OCI-LY1 (cell line): ENCODE data around the gene GNB5.
A peak's percentile ranks its signal among the peaks of the same experiment; 100 is the strongest.

ENCODE experiments used
- H2AFZ ChIP-seq: fragments of 200-600 bp; sonication (generic), shearing (Covaris generic); 2 replicates; pipeline ENCODE4 v1.6.0; 2014; ENCODE audit warnings: antibody characterized with exemption, mild to moderate bottlenecking, low read length
- H3F3A ChIP-seq: fragments of 200-600 bp; sonication (generic), shearing (Covaris generic); 2 replicates; pipeline ENCODE4 v1.6.0; 2014; ENCODE audit warnings: mild to moderate bottlenecking, antibody characterized with exemption, low read length, moderate library complexity; ENCODE audit not compliant: insufficient read depth
- H3K27ac ChIP-seq: fragments of 200-600 bp; sonication (generic); 2 replicates; pipeline ENCODE4 v1.5.1; 2014; ENCODE audit warnings: low read length, mixed run types, mild to moderate bottlenecking, low read depth; ENCODE audit not compliant: poor library complexity, severe bottlenecking
- H3K27me3 ChIP-seq: fragments of 200-600 bp; sonication (generic); 2 replicates; pipeline ENCODE4 v1.6.0; 2014; ENCODE audit warnings: antibody characterized with exemption, mild to moderate bottlenecking, low read length, moderate library complexity; ENCODE audit not compliant: insufficient read depth
- H3K36me3 ChIP-seq: fragments of 200-600 bp; sonication (generic); 2 replicates; pipeline ENCODE4 v1.6.1; 2014; ENCODE audit warnings: mild to moderate bottlenecking, antibody characterized with exemption, low read length, moderate library complexity, mixed read lengths; ENCODE audit not compliant: insufficient read depth
- H3K4me1 ChIP-seq: fragments of 200-600 bp; sonication (generic); 2 replicates; pipeline ENCODE4 v1.5.1; 2014; ENCODE audit warnings: mild to moderate bottlenecking, low read length, moderate library complexity; ENCODE audit not compliant: insufficient read depth, severe bottlenecking
- H3K4me2 ChIP-seq: fragments of 200-600 bp; sonication (generic), shearing (Covaris generic); 2 replicates; pipeline ENCODE4 v1.6.1; 2014; ENCODE audit warnings: low read length
- H3K4me3 ChIP-seq: fragments of 200-600 bp; sonication (generic); 2 replicates; pipeline ENCODE4 v1.5.1; 2014; ENCODE audit warnings: low read length, low read depth, mild to moderate bottlenecking, mixed read lengths; ENCODE audit not compliant: poor library complexity, severe bottlenecking
- H3K79me2 ChIP-seq: fragments of 200-600 bp; shearing (Covaris generic); 2 replicates; pipeline ENCODE4 v1.6.1; 2016; ENCODE audit warnings: mixed run types, low read length, mixed read lengths; ENCODE audit not compliant: insufficient read depth
- H3K9ac ChIP-seq: fragments of 200-600 bp; sonication (generic), shearing (Covaris generic); 2 replicates; pipeline ENCODE4 v1.6.1; 2014; ENCODE audit warnings: mild to moderate bottlenecking, low read length, mixed read lengths
- H3K9me2 ChIP-seq: fragments of 200-600 bp; sonication (generic), shearing (Covaris generic); 2 replicates; pipeline ENCODE4 v1.6.1; 2014; ENCODE audit warnings: low read depth, mild to moderate bottlenecking, low read length, mixed read lengths
- H3K9me3 ChIP-seq: fragments of 200-600 bp; shearing (Covaris generic); 2 replicates; pipeline ENCODE4 v1.6.1; 2014; ENCODE audit warnings: low read length, mixed read lengths
- H4K20me1 ChIP-seq: fragments of 200-600 bp; sonication (generic), shearing (Covaris generic); 2 replicates; pipeline ENCODE4 v1.6.0; 2016; ENCODE audit warnings: mild to moderate bottlenecking, low read length; ENCODE audit not compliant: insufficient read depth
- EZH2 ChIP-seq: fragments of 200-600 bp; sonication (generic), shearing (Covaris generic); IDR thresholded peaks from 2 replicates; pipeline ENCODE4 v1.8.0; 2017; ENCODE audit warnings: borderline replicate concordance, mixed run types, mild to moderate bottlenecking, antibody characterized with exemption, low read length, moderate library complexity, mixed read lengths
- TF ChIP-seq, protein P1 (sequence below): fragments of 200-600 bp; sonication (generic), shearing (Covaris generic); IDR thresholded peaks from 2 replicates; pipeline ENCODE4 v1.5.1; 2017; ENCODE audit warnings: mild to moderate bottlenecking, antibody characterized with exemption, low read length, moderate library complexity, mixed read lengths

GNB5 gene

DNA sequence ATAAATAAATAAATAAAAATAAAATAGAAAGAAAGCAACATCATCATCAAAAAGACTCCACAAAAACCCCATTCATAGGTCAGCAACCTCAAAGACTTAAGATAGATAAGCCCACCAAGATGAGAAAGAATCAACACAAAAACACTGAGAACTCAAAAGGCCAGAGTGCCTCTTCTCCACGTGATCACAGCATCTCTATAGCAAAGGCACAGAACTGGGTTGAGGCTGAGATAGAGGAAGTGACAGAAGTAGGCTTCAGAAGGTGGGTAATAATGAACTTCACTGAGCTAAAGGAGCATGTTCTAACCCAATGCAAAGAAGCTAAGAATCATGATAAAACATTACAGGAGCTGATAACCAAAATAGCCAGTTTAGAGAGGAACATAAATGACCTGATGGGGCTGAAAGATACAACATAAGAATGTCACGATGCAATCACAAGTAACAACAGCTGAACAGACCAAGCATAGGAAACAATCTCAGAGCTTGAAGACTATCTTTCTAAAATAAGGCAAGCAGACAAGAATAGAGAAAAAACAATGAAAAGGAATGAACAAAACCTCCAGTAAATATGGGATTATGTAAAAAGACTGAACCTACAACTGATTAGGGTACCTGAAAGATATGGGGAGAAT, 26.4 kb downstream of the GNB5 start:
- H3K27ac ChIP-seq = peak overlapping the region; percentile 77
- H3K9me2 ChIP-seq = no peaks in the 10 kb centered on the region
- H2AFZ ChIP-seq = no peak overlapping the region
- H3K36me3 ChIP-seq = peaks cover 22% of the 10 kb centered on the region; the same call in 1 of the 2 replicates
- H3F3A ChIP-seq = peaks cover 4% of the 10 kb centered on the region; the same call in 1 of the 2 replicates
- no peak for TF ChIP-seq EZH2
- TF ChIP-seq, protein P1, sequence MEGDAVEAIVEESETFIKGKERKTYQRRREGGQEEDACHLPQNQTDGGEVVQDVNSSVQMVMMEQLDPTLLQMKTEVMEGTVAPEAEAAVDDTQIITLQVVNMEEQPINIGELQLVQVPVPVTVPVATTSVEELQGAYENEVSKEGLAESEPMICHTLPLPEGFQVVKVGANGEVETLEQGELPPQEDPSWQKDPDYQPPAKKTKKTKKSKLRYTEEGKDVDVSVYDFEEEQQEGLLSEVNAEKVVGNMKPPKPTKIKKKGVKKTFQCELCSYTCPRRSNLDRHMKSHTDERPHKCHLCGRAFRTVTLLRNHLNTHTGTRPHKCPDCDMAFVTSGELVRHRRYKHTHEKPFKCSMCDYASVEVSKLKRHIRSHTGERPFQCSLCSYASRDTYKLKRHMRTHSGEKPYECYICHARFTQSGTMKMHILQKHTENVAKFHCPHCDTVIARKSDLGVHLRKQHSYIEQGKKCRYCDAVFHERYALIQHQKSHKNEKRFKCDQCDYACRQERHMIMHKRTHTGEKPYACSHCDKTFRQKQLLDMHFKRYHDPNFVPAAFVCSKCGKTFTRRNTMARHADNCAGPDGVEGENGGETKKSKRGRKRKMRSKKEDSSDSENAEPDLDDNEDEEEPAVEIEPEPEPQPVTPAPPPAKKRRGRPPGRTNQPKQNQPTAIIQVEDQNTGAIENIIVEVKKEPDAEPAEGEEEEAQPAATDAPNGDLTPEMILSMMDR = no peak
- no peaks in the 10 kb centered on the region for H3K9me3 ChIP-seq
- H3K27me3 ChIP-seq = no peaks in the 10 kb centered on the region
- peaks cover 39% of the 10 kb centered on the region for H3K4me1 ChIP-seq
- peaks cover 30% of the 10 kb centered on the region for H3K79me2 ChIP-seq
- peak overlapping the region; percentile 32 for H3K9ac ChIP-seq
- peak overlapping the region; percentile 6 for H3K4me3 ChIP-seq
- peak overlapping the region; percentile 54 for H3K4me2 ChIP-seq
- no peaks in the 10 kb centered on the region for H4K20me1 ChIP-seq

DNA sequence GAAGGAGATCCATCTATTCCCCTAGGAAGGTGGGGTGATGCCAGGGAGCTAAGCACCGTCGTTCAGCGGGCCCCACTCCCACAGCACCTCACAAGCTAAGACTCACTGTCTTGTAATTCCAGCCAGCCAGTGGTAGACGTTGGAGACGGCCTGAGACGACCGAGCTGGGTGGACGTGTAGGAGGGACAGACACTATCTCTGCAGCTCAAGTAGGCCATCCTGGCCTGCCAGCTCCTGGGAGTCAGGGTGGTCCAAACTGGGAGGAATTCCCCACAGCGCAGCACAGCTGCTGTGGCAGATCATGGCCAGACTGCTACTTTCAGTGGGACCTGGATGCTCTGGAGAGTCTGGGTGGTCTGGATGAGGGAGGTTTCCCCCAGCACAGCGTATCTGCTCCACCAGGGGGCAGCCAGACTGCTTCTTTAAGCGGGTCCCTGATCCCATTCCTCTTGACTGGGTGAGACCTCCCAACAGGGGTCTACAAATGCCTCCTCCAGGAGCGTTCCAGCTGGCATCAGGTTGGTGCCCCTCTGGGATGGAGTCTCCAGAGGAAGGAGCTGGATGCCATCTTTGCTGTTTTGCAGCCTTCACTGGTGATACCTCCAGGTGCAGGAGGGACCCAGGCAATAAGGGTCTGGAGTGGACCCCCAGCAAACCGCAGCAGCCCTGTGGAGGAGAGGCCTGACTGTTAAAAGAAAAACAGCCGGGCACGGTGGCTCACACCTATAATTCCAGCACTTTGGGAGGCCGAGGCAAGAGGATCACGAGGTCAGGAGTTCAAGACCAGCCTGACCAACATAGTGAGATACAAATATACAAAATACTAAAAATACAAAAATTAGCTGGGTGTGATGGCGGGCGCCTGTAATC, 27.6 kb downstream of the GNB5 start:
- Histone ChIP-seq H3K4me2 (no peak overlapping the region), H3K27ac (no peak overlapping the region), H3K4me3 (no peak overlapping the region), H2AFZ (no peak overlapping the region), H3K9ac (no peak overlapping the region), H3K36me3 (peaks cover 31% of the 10 kb centered on the region; the same call in 1 of the 2 replicates), H4K20me1 (no peaks in the 10 kb centered on the region), H3F3A (peaks cover 4% of the 10 kb centered on the region; the same call in 1 of the 2 replicates), H3K9me3 (no peaks in the 10 kb centered on the region), H3K4me1 (peaks cover 39% of the 10 kb centered on the region), H3K9me2 (no peaks in the 10 kb centered on the region), H3K27me3 (no peaks in the 10 kb centered on the region), H3K79me2 (peaks cover 29% of the 10 kb centered on the region)
- TF ChIP-seq EZH2 = no peak
- TF ChIP-seq, protein P1 = peak; percentile 73

DNA sequence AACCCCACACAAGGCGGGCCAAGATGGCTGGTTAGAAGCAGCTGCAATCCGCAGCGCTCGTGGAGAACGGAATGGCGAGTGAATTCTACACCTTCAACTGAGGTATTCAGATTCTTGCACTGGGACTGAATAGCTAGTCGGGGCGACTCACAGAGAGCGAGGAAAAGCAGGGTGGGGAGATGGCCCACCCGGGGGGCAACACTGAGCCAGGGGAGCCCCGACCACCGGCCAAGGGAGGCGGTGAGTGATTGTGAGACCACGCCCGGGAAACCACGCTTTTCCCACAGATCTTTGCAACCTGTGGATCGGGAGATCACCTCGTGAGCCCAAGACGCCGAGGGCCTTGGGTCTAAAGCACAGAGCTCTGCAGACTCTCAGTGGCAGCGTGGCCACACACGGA, 28.3 kb downstream of the GNB5 start:
- no peak overlapping the region for H3K27ac ChIP-seq
- H3K9me3 ChIP-seq = no peaks in the 10 kb centered on the region
- TF ChIP-seq EZH2 = no peak
- TF ChIP-seq, protein P1 = no peak
- no peak overlapping the region for H3K4me2 ChIP-seq
- H4K20me1 ChIP-seq = no peaks in the 10 kb centered on the region
- no peak overlapping the region for H3K9ac ChIP-seq
- no peak overlapping the region for H2AFZ ChIP-seq
- peaks cover 4% of the 10 kb centered on the region; the same call in 1 of the 2 replicates for H3F3A ChIP-seq
- peaks cover 31% of the 10 kb centered on the region; the same call in 1 of the 2 replicates for H3K36me3 ChIP-seq
- H3K27me3 ChIP-seq = no peaks in the 10 kb centered on the region
- no peaks in the 10 kb centered on the region for H3K9me2 ChIP-seq
- peaks cover 23% of the 10 kb centered on the region for H3K79me2 ChIP-seq
- H3K4me1 ChIP-seq = peaks cover 37% of the 10 kb centered on the region
- no peak overlapping the region for H3K4me3 ChIP-seq
